GM19395 (cell line): ENCODE results near the gene NPS.

Source experiments
- ATAC-seq: cut with Tn5 transposase; IDR thresholded peaks from one replicate; pipeline ENCODE4 v1.9.1; 2021; ENCODE audit warnings: mild to moderate bottlenecking, moderate library complexity; ENCODE audit not compliant: unreplicated experiment

Gene NPS

DNA sequence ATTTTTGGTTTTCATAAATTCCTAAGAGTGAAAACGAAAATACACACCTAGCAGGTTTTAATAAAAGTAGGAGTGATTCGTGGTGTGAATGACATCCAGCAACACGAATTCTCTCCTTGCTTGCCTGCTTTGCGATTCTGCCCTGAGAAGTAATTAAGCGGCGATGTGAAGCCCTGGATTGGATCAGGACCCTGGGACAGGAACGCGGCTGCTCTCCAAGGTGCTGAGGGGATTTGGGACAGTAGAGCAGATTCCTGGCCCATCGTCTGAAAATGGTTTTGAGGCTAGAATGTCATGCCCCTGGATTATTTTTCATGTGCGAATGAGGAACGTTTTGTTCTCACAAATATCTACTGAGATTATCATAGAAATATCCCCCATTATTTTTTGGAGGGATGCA lies 7.8 kb downstream of the NPS start:
- no peak for ATAC-seq

DNA sequence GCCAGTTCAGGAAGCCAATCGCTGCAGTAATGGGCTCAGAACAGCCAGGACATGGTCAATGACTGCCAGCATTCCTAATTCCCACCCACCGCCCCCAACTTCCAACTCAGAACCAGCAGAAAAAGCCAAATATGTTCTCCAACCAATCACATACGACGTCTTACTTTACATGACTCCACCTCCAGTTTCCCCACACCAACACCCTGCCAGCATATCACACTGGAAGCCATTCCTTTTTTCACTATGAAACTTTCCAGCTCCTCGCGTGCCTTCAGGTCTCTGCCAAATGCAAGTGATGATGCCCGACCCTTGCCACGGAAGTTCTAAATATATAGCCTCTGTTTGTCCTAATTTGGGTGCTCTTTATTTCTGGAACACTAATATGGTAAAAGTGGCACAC lies 12.5 kb downstream of the NPS start:
- ATAC-seq, result no peak

DNA sequence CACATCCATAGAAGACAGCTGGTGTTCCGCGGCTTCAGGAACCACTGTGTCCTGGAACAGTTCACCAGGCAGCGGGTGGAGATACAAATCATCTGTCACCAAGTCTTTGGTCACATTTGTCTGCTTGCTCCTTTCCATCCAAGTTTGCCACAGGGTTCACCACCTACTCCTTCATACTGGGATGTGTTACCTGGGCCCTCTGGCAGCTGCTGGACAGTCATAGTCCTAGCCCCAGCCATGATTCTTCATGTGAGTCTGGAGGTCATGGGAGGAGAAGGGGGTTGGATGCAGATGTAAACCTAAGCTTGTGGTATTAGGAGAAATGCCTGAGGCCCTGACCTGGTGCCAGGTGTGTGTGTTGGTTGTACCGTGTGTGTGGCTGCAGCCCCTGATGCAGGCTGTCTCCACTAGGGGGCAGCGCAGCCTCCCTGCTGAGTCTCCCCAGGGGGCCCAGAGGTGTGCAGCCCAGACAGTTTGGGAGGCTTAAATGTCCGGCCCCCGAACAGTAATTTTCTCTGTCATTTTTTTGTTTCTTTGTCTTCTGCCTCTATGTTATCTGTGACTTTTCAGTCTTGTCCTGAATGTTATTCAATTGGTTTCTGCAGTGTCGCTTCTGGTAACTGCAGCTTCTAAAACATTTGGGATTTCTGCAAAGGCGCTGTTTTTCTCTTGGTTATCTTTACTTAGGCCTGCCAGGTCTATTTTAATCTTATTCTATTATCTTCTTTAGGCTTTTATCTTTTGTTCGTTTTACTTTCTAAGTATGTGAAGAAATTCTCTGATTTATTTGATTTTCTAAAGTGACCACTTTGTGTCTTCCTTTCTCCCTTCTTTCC lies 14.8 kb downstream of the NPS start:
- no peak for ATAC-seq

DNA sequence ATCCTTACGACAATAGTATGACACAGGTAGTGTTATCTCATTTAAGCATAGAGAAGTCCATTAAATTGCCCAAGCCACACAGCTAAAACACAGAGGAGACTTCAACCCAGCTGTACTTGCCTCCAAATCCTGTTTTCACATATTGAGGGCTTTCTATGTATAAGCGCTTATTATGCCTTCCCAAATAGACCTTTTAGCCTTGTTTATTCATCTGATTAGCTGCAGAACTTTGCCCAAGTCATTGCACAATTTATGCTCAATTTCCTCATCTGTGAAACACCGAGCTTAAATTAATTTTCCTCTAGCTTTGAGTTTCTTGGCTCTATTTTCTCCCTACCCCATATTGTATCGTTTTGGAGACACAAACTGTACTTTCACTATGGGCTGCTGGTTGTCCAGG lies 15.5 kb downstream of the NPS start:
- no peak for ATAC-seq

DNA sequence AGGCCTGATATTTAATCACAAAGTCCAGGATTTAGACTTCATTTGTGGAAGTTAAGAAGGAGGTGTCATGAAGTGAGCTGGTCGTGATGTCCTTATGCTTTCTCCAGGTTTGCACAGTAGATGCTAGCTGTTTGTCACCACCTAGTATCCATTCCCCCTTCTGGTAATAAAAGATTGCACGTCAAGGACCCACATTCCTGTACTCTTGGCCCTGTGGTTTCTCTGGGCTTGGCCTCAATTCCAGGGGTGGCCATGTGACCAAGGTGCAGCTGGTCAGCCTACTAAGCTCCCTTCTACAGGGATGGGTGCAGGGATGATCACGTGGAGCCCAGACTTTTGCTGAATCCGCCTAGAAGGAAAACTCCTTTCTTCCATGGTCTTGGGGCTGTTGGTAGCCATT lies 16.5 kb downstream of the NPS start:
- ATAC-seq, result no peak

DNA sequence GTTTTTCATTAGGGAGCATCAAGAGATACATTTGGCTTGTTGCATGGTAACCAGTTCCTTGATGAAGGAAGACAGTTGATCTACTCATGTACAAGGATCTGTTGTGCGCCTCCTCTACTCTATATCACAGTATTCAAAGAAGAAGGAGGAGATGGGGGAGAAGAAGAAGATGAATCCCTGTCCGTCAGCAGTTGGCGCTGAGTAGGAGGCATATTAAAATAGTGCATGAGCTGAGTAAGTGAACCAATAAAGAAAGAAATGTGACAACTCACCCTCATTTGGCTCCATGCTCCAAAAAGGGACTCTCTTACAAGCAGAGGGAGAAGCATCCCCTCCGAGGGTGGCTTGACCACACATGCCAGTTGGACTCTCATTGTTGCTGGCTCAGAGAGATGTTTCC lies 20.1 kb downstream of the NPS start:
- ATAC-seq, result no peak

DNA sequence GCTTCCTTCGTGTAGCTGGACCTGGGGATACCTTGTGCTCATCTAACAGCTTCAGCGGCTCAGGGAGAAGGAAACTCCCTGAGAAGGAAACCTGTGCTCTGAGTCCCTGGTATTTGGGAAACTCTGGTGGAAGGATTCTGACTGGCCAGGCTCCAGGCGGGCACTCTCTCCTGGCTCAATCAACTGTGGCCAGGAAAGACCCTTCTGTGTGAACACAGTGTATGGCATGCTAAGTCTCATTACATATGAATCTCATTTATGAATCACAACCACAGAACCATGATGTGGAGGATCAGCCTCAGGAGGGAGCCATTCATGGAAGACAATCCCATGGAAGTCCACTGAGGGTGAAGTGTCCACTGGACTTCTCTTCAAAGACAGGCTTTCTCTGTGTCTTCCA lies 20.9 kb downstream of the NPS start:
- no peak for ATAC-seq

DNA sequence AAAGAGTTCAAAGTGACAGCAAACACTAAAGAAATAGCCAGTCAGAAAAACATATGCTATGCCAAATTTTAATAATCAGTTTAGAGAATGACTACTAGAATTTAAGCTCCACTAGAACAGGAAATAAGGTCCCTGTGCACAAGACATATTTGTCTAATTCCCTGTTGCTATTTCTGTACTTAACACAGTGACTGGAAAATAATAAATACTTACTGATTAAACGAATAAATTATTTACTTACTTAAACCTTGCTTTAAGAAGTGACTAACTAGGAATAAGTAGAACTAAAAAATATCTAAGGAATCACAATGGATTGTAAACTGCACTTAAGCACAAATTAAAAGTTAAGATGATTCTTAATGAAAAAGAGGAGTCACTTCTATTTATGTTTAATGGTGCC lies 22.3 kb downstream of the NPS start:
- ATAC-seq, result no peak

DNA sequence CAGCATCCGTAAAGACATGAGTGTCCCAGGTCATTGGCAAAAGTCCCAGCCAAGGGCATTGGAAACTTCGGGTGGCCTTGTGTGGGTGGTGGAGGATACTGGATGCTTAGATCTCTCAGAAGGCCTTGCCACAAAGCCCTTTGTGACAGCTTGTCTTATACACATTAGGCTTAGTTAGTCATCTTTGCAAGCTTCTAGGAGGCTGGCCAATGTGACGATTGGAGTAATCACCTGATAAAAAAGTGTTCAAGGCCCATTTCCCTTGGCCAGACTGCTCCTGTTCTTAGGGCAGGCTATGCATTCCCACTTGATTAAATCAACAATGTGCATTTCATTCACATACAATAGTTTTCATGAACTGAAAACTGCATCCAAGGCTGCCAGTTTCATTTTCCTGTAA lies 26.9 kb downstream of the NPS start:
- no peak for ATAC-seq

DNA sequence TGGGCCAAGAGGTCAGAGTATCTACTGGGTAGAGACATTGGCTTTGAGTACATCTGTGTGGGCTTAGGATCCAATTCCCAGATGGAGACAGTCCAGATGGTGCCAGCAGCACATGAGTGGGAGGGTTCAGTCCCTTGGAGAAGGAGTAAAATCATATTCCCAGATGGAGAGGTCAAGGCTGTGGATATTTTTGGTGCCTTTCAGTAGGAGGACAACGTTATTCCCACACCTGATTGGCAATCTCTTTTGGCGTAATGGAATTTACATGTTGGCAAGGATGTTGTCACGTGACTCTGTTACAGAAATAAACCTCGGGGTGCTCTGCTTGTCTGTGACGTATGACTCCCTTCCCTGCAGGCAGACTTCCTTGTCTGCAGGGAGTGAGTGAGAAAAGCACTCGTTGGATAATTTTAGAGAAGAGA lies 27.6 kb downstream of the NPS start:
- ATAC-seq, result no peak

DNA sequence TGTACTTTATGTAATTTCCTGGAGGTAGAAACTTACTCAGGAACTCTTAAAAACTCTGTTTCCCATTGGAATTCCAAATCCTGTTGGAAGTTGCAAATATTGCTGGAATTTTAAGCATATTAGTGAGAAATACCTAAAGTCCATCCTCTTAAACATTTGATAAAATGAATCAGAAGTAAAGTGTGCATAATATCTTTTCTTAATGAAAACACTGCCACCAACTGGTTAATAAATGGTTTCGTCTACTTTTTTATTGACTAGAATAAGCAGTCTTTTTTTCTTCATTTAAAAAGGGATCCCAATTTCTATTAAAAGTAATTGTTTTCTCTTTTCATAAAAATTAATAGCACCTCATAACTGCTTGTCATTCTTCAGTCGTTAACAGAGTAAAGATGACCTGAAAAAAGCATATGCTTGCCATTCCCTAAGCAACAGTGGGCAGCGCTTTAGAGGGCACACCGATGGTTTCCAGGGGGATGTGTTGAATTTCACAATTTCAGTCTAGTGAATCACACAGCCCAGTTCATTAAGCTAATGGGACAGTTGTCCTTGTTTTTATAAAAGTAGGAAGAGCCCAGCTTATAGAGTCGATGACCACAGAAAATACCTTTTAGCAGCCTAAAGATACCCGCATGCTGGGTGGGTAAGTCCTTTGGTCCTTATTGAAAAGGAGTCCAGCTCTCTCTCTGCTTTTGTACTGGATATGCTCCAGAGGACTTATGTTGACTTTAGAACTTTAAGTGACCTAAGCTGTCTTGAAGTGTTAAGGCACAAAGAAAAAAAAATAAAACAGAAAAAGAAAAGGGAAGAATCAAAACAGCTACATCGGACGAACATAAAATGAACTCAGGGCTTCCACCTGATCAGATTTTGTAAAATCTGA lies 28.5 kb downstream of the NPS start:
- no peak for ATAC-seq

DNA sequence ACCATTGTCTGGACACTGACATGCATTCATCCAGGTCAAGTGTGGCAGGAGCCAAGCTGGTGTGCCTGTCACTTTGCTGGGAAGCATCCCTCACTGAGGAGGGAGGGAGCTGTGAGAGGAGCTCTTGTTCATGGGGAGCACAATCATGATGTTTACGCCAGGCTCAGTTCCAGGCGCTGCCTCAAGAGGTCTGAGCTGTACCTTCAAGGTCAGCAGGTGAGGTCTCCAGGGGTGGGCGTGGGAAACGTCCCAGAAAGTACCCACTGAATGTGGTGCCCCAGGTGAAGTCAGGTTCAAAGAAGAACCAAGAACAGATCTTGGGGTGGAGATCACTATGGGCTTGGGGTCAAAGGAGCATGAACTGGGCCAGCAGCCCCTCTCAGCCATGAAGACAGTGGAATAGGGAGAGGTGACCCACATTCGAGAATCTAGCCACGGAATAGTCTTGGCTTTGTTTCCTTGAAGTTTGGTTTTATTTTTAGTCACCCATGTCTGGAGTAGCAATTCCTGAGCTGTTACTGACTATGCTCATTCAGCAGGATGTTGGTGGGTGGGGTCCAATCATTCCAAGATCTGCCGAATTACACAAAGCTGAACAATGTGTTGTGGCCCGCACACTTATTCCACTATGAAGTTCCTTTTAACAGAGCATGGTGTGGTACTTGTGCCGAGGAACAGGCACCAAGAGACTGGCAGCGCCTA lies 29.3 kb downstream of the NPS start:
- no peak for ATAC-seq

DNA sequence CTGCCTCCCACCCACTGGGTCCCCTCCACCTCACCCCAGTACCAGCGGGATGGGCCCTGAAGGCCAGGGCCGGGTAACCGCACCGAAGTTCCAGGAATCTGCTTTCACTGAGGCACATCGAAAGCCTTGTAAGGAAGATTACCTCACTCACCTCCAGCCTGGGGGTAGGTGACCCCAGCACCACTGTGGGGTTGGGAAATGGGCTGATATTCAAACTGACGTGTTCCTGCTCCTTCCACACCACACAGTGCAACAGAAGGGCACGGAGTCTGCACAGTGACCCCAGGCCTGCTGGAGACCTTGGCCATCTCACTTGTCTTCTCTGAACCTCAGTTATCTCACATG lies 29.8 kb downstream of the NPS start:
- ATAC-seq, result no peak

DNA sequence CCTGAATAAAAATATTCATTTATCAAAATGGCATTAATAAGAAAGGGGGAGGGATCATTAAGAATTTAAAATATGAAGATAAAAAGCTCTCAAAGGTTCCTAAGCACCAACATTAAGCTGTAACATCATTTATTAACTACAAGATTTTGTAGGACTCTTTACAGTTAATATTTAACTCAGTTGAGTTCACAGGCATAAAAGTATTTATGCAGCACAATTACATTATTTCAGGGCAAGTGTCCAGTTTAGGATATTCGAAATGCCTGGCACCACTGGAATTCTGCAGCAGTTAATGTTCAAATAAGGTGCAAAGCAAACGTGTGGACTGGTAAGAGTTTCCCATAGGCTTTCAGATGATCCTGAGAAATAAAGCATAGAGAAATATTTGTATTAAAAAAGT lies 30.5 kb downstream of the NPS start:
- no peak for ATAC-seq

DNA sequence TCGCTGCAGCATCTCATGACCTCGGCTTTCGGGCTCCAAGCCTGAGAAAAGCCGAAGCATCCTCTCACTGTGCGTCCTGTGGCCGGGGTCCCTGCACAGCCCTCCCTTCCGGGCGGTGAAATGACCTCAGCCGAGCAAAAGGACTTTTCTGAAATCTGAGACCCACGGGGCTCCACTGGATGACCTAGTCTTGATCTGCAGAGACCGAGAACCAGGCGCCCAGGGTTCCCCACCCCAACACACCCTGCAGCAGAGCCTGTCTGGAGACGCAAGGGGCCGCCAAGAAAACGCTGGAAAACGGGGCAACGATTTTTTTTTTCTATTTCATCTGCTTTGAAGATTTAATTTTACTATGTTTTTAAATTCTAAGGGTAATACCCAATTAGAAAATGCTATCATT lies 31.7 kb downstream of the NPS start:
- no peak for ATAC-seq

DNA sequence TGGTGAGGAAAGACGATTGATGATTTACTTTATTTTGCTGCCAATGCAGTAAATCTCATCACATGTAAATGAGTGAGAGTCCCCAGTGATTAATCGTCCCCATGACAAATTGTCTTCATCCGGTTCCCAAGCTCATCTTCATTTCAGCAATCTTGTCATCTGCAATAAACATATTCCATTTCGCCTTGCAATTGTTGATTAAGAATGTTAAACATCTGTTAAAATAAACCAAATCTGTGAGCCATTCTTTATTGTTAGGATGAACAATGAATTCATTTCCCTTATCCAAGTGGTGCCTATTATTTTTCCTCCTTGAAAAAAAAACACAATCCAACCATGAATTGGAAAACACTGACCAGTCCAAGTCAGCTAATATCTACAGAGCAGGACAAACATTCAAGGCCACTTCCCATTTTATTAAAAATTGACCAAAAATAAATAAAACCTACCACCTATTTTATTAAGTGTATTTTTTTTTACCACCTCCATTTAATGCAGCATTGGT lies 36.5 kb downstream of the NPS start:
- ATAC-seq, result no peak

DNA sequence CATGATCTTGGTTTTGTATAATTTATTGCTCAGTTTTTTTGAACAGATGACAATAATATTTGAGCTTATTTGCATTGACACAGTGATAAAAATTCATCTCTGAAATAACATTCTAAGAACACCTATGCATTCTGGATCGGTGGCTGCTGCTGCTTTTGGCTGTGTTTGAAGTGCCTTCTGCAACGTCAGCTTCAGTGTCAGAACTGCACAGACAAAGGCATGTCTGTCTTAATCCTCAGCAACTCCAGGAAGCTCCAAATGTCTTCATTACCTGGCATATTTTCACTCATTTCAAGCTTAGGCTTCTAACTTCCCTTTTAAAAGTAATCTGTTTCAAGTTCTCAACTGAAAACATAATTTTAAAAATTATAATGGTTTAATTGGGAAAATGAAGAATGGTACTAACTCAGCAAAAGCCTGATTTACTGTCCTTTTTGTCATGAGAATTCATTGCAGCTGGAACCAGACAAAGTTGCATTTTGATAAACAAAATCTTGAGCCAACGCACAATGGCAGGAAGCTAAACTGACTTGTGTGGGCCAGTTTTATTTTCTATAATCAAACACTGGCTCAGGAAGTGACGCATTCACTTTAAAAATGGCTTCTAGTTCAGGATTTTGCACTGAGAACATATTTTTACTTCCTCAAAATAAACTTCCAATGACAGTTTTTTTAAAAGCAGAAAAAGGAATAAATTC lies 38.7 kb downstream of the NPS start:
- no peak for ATAC-seq

DNA sequence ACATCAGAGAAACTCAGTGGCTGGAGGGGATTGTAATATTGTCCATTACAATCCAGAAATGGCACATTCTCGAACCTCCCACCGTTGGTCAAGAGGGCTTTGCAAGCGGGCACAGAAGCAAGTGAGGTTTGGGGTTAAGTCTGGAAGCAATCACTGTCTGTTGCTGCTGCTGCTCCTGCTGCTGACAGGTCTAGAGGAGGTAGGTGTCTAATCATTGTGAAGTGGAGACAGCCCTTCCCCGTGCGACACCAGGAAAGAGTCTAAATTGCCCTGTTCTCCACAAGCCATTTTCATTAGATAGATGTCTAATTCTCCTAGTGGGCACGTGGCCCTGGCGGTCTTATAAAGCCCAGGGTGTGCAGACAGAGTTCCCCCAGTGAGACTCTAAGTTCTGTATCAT lies 43.5 kb downstream of the NPS start:
- ATAC-seq, result no peak

DNA sequence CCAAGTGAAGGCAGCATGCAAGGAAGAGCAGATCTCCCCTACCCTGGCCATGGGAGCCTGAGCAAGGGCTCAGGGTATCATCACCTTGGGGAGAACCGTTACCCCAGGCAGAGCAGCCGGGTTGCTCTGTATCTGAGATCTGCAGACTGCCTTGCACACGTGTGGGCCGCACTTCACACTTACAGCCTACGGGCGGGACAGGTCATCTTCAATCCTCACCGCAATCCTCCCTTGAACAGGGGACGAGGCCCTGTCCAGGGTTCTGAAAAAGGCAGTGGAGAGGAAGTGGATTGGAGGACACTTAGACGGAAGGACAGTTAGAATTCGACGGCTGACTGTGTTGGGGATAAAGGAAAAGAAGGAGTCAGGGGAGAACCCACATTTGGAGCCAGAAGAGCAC lies 51.4 kb downstream of the NPS start:
- ATAC-seq, result no peak
